ENCODE measurements around the gene THAP2. TPM values are rescaled to one million over a fixed set of nuclear protein-coding genes. Genes with fewer than 3 reads are reported as not detected.

The THAP2 gene
- total RNA-seq, 1 donor from 2014 or later = 9.1 TPM

DNA sequence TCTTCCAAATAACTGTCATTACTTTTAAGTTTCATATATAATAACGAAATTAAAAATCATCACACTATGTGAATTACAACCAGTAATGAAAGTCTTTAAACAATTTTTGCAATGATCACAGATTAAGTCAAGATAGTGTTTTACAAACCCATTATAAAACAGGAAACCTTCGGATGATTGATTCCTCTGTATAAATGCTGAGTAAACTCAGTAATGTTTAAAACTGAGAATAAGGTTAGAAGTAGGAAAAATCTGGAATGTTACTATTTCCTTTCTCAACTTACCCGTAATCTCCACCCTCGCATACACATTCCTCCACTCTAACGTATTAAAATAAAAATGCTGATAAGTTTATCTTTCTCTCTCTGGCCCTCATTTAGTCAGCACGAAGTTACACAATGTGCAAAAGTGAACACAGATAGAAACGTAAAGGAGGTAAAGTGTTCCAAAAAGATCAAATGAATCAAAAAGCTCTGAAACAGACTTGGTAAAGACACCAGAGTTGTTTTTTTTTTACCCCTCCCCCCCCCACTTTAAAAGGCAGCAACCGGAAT lies 2.0 kb upstream of the THAP2 start:
- H3K4me3 Mint-ChIP-seq = peak overlapping the region; percentile 98
- H3K27ac Mint-ChIP-seq (ENCODE audit: unreplicated experiment) = peak overlapping the region; percentile 76
- H3K4me1 Mint-ChIP-seq = peaks cover 28% of the 10 kb centered on the region
- H3K27me3 Mint-ChIP-seq (ENCODE audit: low read depth) = no peaks in the 10 kb centered on the region
- no peaks in the 10 kb centered on the region for H3K9me3 Mint-ChIP-seq
- DNase-seq (ENCODE audit: low read depth, low spot score) = no peak
- TF ChIP-seq, protein P1, sequence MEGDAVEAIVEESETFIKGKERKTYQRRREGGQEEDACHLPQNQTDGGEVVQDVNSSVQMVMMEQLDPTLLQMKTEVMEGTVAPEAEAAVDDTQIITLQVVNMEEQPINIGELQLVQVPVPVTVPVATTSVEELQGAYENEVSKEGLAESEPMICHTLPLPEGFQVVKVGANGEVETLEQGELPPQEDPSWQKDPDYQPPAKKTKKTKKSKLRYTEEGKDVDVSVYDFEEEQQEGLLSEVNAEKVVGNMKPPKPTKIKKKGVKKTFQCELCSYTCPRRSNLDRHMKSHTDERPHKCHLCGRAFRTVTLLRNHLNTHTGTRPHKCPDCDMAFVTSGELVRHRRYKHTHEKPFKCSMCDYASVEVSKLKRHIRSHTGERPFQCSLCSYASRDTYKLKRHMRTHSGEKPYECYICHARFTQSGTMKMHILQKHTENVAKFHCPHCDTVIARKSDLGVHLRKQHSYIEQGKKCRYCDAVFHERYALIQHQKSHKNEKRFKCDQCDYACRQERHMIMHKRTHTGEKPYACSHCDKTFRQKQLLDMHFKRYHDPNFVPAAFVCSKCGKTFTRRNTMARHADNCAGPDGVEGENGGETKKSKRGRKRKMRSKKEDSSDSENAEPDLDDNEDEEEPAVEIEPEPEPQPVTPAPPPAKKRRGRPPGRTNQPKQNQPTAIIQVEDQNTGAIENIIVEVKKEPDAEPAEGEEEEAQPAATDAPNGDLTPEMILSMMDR (conservative IDR thresholded peaks at IDR 0.05) = no peak
- peaks cover 14% of the 10 kb centered on the region for H3K36me3 Mint-ChIP-seq (ENCODE audit: low read depth)

- DNase-seq (ENCODE audit: low read depth, low spot score) = peak; percentile 46
- TF ChIP-seq, protein P1 (conservative IDR thresholded peaks at IDR 0.05) = no peak
- Mint-ChIP-seq H3K4me3 (peak overlapping the region; percentile 98), H3K27me3 (ENCODE audit: low read depth) (no peaks in the 10 kb centered on the region), H3K9me3 (no peaks in the 10 kb centered on the region), H3K27ac (ENCODE audit: unreplicated experiment) (peak overlapping the region; percentile 99), H3K4me1 (peaks cover 31% of the 10 kb centered on the region), H3K36me3 (ENCODE audit: low read depth) (peaks cover 15% of the 10 kb centered on the region)
These were observed 1.1 kb upstream of the THAP2 start for GRCh38 chr12:71662849-71663560.

GRCh38 chr12:71664411-71665089 lies 449 bp downstream of the THAP2 start:
- H3K36me3 Mint-ChIP-seq (ENCODE audit: low read depth) = peaks cover 9% of the 10 kb centered on the region

GRCh38 chr12:71665090-71665463 lies 976 bp downstream of the THAP2 start:
- H3K27ac Mint-ChIP-seq (ENCODE audit: unreplicated experiment) = peak overlapping the region; percentile 57
- no peaks in the 10 kb centered on the region for H3K9me3 Mint-ChIP-seq
- H3K4me1 Mint-ChIP-seq = peaks cover 31% of the 10 kb centered on the region
- DNase-seq (ENCODE audit: low read depth, low spot score) = no peak
- H3K4me3 Mint-ChIP-seq = peak overlapping the region; percentile 98
- H3K36me3 Mint-ChIP-seq (ENCODE audit: low read depth) = peaks cover 9% of the 10 kb centered on the region
- H3K27me3 Mint-ChIP-seq (ENCODE audit: low read depth) = no peaks in the 10 kb centered on the region
- TF ChIP-seq, protein P1 (conservative IDR thresholded peaks at IDR 0.05) = no peak

More at GRCh38 chr12:71664411-71665089, 449 bp downstream of the THAP2 start:
- TF ChIP-seq, protein P1 (conservative IDR thresholded peaks at IDR 0.05) = no peak
- Mint-ChIP-seq H3K9me3 (no peaks in the 10 kb centered on the region), H3K4me1 (peaks cover 31% of the 10 kb centered on the region), H3K4me3 (peak overlapping the region; percentile 98), H3K27ac (ENCODE audit: unreplicated experiment) (peak overlapping the region; percentile 99), H3K27me3 (ENCODE audit: low read depth) (no peaks in the 10 kb centered on the region)
- DNase-seq (ENCODE audit: low read depth, low spot score) = no peak

GRCh38 chr12:71666259-71666658 lies 2.2 kb downstream of the THAP2 start:
- Mint-ChIP-seq H3K9me3 (no peaks in the 10 kb centered on the region), H3K27ac (ENCODE audit: unreplicated experiment) (no peak overlapping the region), H3K4me3 (no peak overlapping the region), H3K27me3 (ENCODE audit: low read depth) (no peaks in the 10 kb centered on the region), H3K36me3 (ENCODE audit: low read depth) (peaks cover 9% of the 10 kb centered on the region), H3K4me1 (peaks cover 31% of the 10 kb centered on the region)
- no peak for DNase-seq (ENCODE audit: low read depth, low spot score)
- TF ChIP-seq, protein P1 (conservative IDR thresholded peaks at IDR 0.05) = no peak

Measured in neural crest cell (in vitro differentiated cells).